Suprapubic skin (tissue), 4 donors: ENCODE measurements around the gene MYO18B. TPM values are rescaled to one million over a fixed set of nuclear protein-coding genes. Genes with fewer than 3 reads are reported as not detected.

Experiments
- DNase-seq, 2 donors: peaks; one replicate each; pipeline ENCODE4 v3.0.0-alpha.2; 2019; ENCODE audit warnings: low spot score in 2 of 2
- H3K27ac ChIP-seq: fragments of 200-600 bp; sonication (generic); one replicate; pipeline ENCODE4 v1.5.1; 2019
- H3K27me3 ChIP-seq: fragments of 200-600 bp; sonication (generic); one replicate; pipeline ENCODE4 v1.5.1; 2019
- H3K36me3 ChIP-seq: fragments of 200-600 bp; sonication (generic); one replicate; pipeline ENCODE4 v1.5.1; 2019
- H3K4me1 ChIP-seq: fragments of 200-600 bp; sonication (generic); one replicate; pipeline ENCODE4 v1.5.1; 2019
- H3K4me3 ChIP-seq: fragments of 200-600 bp; sonication (generic); one replicate; pipeline ENCODE4 v1.5.1; 2019; ENCODE audit warnings: mild to moderate bottlenecking
- H3K9me3 ChIP-seq: fragments of 200-600 bp; sonication (generic); one replicate; pipeline ENCODE4 v1.5.1; 2019
- CTCF ChIP-seq, 2 donors: fragments of 200-600 bp in 1 of 2; fragments of 450-650 bp in 1 of 2; sonication (generic) in 1 of 2; IDR thresholded peaks; one replicate each; pipeline ENCODE4 v1.5.1; 2016 to 2019; ENCODE audit warnings: antibody characterized with exemption in 2 of 2, mild to moderate bottlenecking in 1 of 2, moderate library complexity in 1 of 2
- EP300 ChIP-seq: sonication (generic); formaldehyde crosslinking; IDR thresholded peaks from one replicate; pipeline ENCODE4 v1.6.1; 2017; ENCODE audit warnings: antibody characterized with exemption
- POLR2A ChIP-seq, 2 donors: fragments of 450-650 bp; IDR thresholded peaks; one replicate each; pipeline ENCODE4 v1.6.1; 2017; ENCODE audit warnings: antibody characterized with exemption in 2 of 2, mild to moderate bottlenecking in 2 of 2, moderate library complexity in 2 of 2
- POLR2AphosphoS5 ChIP-seq, 3 donors: sonication (generic); formaldehyde crosslinking; IDR thresholded peaks; one replicate each; pipeline ENCODE4 v1.6.1; 2017; ENCODE audit warnings: antibody characterized with exemption in 3 of 3
- WGBS: methylation state at CpG from one replicate; pipeline ENCODE4 v1.1.5; 2018; 5-methylcytosine and 5-hydroxymethylcytosine counted together
- total RNA-seq, 4 donors: library from RNA; depleted of rRNA; stranded (reverse); fragments of >200 nt; gene quantifications; one replicate each; pipeline ENCODE4 v1.1.0, GENCODE V29; 2016

The MYO18B gene
- total RNA-seq, 4 donors from 2014 or later, result 1.2 to 3.2 (median 1.7) TPM

GRCh38 chr22:26054841-26055605 lies 313.0 kb downstream of the MYO18B start:
- no peak for DNase-seq
- no peaks in the 10 kb centered on the region for H3K4me1 ChIP-seq
- no peaks in the 10 kb centered on the region for H3K9me3 ChIP-seq
- 52% methylated on average over 6 of the region's 6 CpGs for WGBS
- no peak overlapping the region for H3K4me3 ChIP-seq
- H3K27ac ChIP-seq, result no peak overlapping the region
- H3K27me3 ChIP-seq, result peaks cover 38% of the 10 kb centered on the region
- TF ChIP-seq EP300 (no peak), POLR2AphosphoS5 (IDR thresholded peaks at IDR 0.05) (no peak), POLR2A (IDR thresholded peaks at IDR 0.05) (no peak), CTCF (IDR thresholded peaks at IDR 0.05) (no peak)
- H3K36me3 ChIP-seq, result no peaks in the 10 kb centered on the region

GRCh38 chr22:26055693-26056092 lies 313.7 kb downstream of the MYO18B start:
- H3K4me1 ChIP-seq, result no peaks in the 10 kb centered on the region
- no peak overlapping the region for H3K27ac ChIP-seq
- 46% methylated on average over 1 of the region's 1 CpG for WGBS
- H3K27me3 ChIP-seq, result peaks cover 38% of the 10 kb centered on the region
- no peak overlapping the region for H3K4me3 ChIP-seq
- TF ChIP-seq POLR2A (IDR thresholded peaks at IDR 0.05) (no peak), POLR2AphosphoS5 (IDR thresholded peaks at IDR 0.05) (no peak), EP300 (no peak), CTCF (IDR thresholded peaks at IDR 0.05) (no peak)
- no peaks in the 10 kb centered on the region for H3K36me3 ChIP-seq
- DNase-seq, result no peak
- no peaks in the 10 kb centered on the region for H3K9me3 ChIP-seq

GRCh38 chr22:26056455-26057200 lies 314.6 kb downstream of the MYO18B start:
- Histone ChIP-seq H3K4me1 (no peaks in the 10 kb centered on the region), H3K36me3 (no peaks in the 10 kb centered on the region), H3K9me3 (no peaks in the 10 kb centered on the region), H3K27ac (no peak overlapping the region), H3K4me3 (no peak overlapping the region), H3K27me3 (peaks cover 38% of the 10 kb centered on the region)
- no peak for DNase-seq
- no peak for TF ChIP-seq EP300
- no peak for TF ChIP-seq POLR2A (IDR thresholded peaks at IDR 0.05)
- TF ChIP-seq POLR2AphosphoS5 (IDR thresholded peaks at IDR 0.05), result no peak
- no peak for TF ChIP-seq CTCF (IDR thresholded peaks at IDR 0.05)
- 64% methylated on average over 12 of the region's 12 CpGs for WGBS

- TF ChIP-seq EP300 (no peak), CTCF (IDR thresholded peaks at IDR 0.05) (no peak), POLR2AphosphoS5 (IDR thresholded peaks at IDR 0.05) (no peak), POLR2A (IDR thresholded peaks at IDR 0.05) (no peak)
- no peaks in the 10 kb centered on the region for H3K36me3 ChIP-seq
- no peaks in the 10 kb centered on the region for H3K9me3 ChIP-seq
- no peak overlapping the region for H3K4me3 ChIP-seq
- peaks cover 41% of the 10 kb centered on the region for H3K27me3 ChIP-seq
- DNase-seq, result no peak
- no peaks in the 10 kb centered on the region for H3K4me1 ChIP-seq
- H3K27ac ChIP-seq, result no peak overlapping the region
Measured at GRCh38 chr22:26057731-26058130, 315.7 kb downstream of the MYO18B start.

GRCh38 chr22:26064048-26064447 lies 322.1 kb downstream of the MYO18B start:
- H3K27me3 ChIP-seq, result peaks cover 12% of the 10 kb centered on the region
- H3K4me3 ChIP-seq, result no peak overlapping the region
- no peak for TF ChIP-seq POLR2AphosphoS5 (IDR thresholded peaks at IDR 0.05)
- no peak for TF ChIP-seq CTCF (IDR thresholded peaks at IDR 0.05)
- TF ChIP-seq EP300, result no peak
- no peak for TF ChIP-seq POLR2A (IDR thresholded peaks at IDR 0.05)
- no peaks in the 10 kb centered on the region for H3K9me3 ChIP-seq
- no peak overlapping the region for H3K27ac ChIP-seq
- H3K36me3 ChIP-seq, result no peaks in the 10 kb centered on the region
- no peaks in the 10 kb centered on the region for H3K4me1 ChIP-seq
- DNase-seq, result no peak
- WGBS, result 82% methylated on average over 2 of the region's 2 CpGs
